ENCODE measurements around the gene CHRM1. TPM values are rescaled to one million over a fixed set of nuclear protein-coding genes. Genes with fewer than 3 reads are reported as not detected.

CHRM1 gene
- polyA plus RNA-seq, 3 donors = not detected

DNA sequence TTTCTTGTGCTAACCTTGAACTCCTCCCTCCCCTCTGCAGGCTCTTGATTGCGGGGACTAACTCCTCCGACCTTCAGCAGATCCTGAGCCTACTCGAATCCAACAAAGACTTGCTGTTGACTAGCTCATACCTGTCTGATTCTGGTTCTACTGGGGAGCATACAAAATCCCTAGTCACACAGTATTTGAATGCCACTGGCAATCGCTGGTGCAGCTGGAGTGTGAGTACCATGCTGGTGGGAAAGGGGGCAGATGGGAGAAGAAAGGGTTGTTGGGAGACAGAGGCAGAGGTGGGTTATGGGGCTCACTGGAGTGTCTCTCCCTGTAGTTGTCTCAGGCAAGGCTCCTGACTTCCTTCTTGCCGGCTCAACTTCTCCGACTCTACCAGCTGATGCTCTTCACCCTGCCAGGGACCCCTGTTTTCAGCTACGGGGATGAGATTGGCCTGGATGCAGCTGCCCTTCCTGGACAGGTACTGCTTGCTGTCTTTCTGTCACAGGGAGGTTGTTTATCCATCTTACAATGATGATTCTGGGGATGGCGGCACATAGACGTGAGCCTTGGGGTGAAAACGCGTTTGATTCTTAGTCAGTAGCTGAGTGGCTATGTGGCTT, 35.9 kb downstream of the CHRM1 start:
- peaks cover 30% of the 10 kb centered on the region for H3K4me1 Mint-ChIP-seq
- TF ChIP-seq, protein P1, sequence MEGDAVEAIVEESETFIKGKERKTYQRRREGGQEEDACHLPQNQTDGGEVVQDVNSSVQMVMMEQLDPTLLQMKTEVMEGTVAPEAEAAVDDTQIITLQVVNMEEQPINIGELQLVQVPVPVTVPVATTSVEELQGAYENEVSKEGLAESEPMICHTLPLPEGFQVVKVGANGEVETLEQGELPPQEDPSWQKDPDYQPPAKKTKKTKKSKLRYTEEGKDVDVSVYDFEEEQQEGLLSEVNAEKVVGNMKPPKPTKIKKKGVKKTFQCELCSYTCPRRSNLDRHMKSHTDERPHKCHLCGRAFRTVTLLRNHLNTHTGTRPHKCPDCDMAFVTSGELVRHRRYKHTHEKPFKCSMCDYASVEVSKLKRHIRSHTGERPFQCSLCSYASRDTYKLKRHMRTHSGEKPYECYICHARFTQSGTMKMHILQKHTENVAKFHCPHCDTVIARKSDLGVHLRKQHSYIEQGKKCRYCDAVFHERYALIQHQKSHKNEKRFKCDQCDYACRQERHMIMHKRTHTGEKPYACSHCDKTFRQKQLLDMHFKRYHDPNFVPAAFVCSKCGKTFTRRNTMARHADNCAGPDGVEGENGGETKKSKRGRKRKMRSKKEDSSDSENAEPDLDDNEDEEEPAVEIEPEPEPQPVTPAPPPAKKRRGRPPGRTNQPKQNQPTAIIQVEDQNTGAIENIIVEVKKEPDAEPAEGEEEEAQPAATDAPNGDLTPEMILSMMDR (IDR thresholded peaks at IDR 0.05) = no peak
- H3K9me3 Mint-ChIP-seq = peaks cover 0 to 3% (median 0%) of the 10 kb centered on the region in 7 donors
- Histone ChIP-seq H2AFZ (ENCODE audit: insufficient read depth, low read depth, low read length, poor library complexity, severe bottlenecking) (no peak overlapping the region), H3K4me2 (replicated peaks; ENCODE audit: extremely low read depth, low read length, poor library complexity, severe bottlenecking) (no peak overlapping the region), H3K9me3 (replicated peaks in 1 of 2; ENCODE audit: control insufficient read depth in 1 of 2, insufficient read depth in 1 of 2, low read length in 2 of 2) (no peaks in the 10 kb centered on the region), H3K9ac (ENCODE audit: insufficient read depth, low read length, poor library complexity, severe bottlenecking) (no peak overlapping the region), H3K27ac (ENCODE audit: low read depth in 1 of 2, low read length in 2 of 2) (peak overlapping the region in 1 of 2 donors; percentile 48), H3K4me1 (ENCODE audit: control insufficient read depth in 1 of 2, insufficient read depth in 2 of 2, low read length in 2 of 2) (peaks cover 23 to 31% of the 10 kb centered on the region in 2 donors), H4K20me1 (ENCODE audit: insufficient read depth, low read length) (peaks cover 75% of the 10 kb centered on the region), H3K36me3 (replicated peaks in 1 of 2; ENCODE audit: control insufficient read depth in 1 of 2, insufficient read depth in 2 of 2, low read length in 2 of 2) (peaks cover 68 to 74% of the 10 kb centered on the region in 2 donors), H3K4me3 (replicated peaks in 1 of 3; ENCODE audit: low read depth in 2 of 3, low read length in 3 of 3) (no peak overlapping the region), H3K27me3 (ENCODE audit: control insufficient read depth in 2 of 2, insufficient read depth in 2 of 2, low read length in 2 of 2) (no peaks in the 10 kb centered on the region), H3K79me2 (ENCODE audit: insufficient read depth, low read length) (peaks cover 55% of the 10 kb centered on the region)
- peaks cover 74 to 76% of the 10 kb centered on the region in 2 donors for H3K36me3 Mint-ChIP-seq
- peak overlapping the region in 4 of 7 donors; percentile 5 to 67 (median 26) for H3K27ac Mint-ChIP-seq
- H3K27me3 Mint-ChIP-seq (ENCODE audit: low read depth in 3 of 3) = peaks cover 0 to 4% (median 1%) of the 10 kb centered on the region in 3 donors
- DNase-seq = no peak
- no peak overlapping the region for H3K4me3 Mint-ChIP-seq
- intact Hi-C loops (cut with micrococcal nuclease) = no loop called here
- WGBS (ENCODE audit: insufficient coverage) = 97% methylated on average over 9 of the region's 11 CpGs

DNA sequence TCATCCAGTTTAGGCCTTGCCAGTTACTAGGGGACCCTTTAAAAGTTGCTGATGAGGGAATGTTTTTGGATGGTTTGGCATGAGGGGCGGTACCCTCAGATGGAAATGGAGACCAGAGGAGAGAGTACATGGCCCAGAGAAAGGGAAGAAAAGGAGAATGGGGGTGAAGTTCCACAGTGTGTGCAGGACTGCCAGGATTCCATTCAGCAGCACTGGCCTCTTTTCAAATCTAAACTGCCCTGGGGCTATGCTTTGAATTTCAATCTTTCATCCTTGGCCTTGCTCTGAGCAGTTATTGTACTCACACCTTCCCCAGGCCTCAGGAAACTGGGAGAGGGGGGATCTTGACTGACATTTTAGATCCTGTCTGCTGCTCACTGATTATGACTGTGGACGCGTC, 37.5 kb downstream of the CHRM1 start:
- peak overlapping the region in 1 of 3 experiments; percentile 97 for H3K4me3 ChIP-seq (replicated peaks in 1 of 3; ENCODE audit: low read depth in 2 of 3, low read length in 3 of 3)
- intact Hi-C loops (cut with micrococcal nuclease) = no loop called here
- H3K36me3 Mint-ChIP-seq = peaks cover 63 to 66% of the 10 kb centered on the region in 2 donors
- TF ChIP-seq, protein P1 (IDR thresholded peaks at IDR 0.05) = no peak
- peaks cover 0 to 3% (median 0%) of the 10 kb centered on the region in 7 donors for H3K9me3 Mint-ChIP-seq
- no peak for DNase-seq
- H3K27me3 Mint-ChIP-seq (ENCODE audit: low read depth in 3 of 3) = peaks cover 0 to 4% (median 1%) of the 10 kb centered on the region in 3 donors
- peaks cover 65% of the 10 kb centered on the region for H3K79me2 ChIP-seq (ENCODE audit: insufficient read depth, low read length)
- no peak overlapping the region for H3K4me3 Mint-ChIP-seq
- no peaks in the 10 kb centered on the region for H3K27me3 ChIP-seq (ENCODE audit: control insufficient read depth in 2 of 2, insufficient read depth in 2 of 2, low read length in 2 of 2)
- peaks cover 64% of the 10 kb centered on the region for H4K20me1 ChIP-seq (ENCODE audit: insufficient read depth, low read length)
- peak overlapping the region in 1 of 2 donors; percentile 100 for H3K27ac ChIP-seq (ENCODE audit: low read depth in 1 of 2, low read length in 2 of 2)
- H3K4me1 Mint-ChIP-seq = peaks cover 37% of the 10 kb centered on the region
- H2AFZ ChIP-seq (ENCODE audit: insufficient read depth, low read depth, low read length, poor library complexity, severe bottlenecking) = no peak overlapping the region
- no peaks in the 10 kb centered on the region for H3K9me3 ChIP-seq (replicated peaks in 1 of 2; ENCODE audit: control insufficient read depth in 1 of 2, insufficient read depth in 1 of 2, low read length in 2 of 2)
- H3K4me1 ChIP-seq (ENCODE audit: control insufficient read depth in 1 of 2, insufficient read depth in 2 of 2, low read length in 2 of 2) = peaks cover 31 to 41% of the 10 kb centered on the region in 2 donors
- peaks cover 60 to 62% of the 10 kb centered on the region in 2 donors for H3K36me3 ChIP-seq (replicated peaks in 1 of 2; ENCODE audit: control insufficient read depth in 1 of 2, insufficient read depth in 2 of 2, low read length in 2 of 2)
- H3K4me2 ChIP-seq (replicated peaks; ENCODE audit: extremely low read depth, low read length, poor library complexity, severe bottlenecking) = peak overlapping the region; percentile 92
- no CpG with 5 or more reads among the region's 3 CpGs for WGBS (ENCODE audit: insufficient coverage)
- H3K27ac Mint-ChIP-seq = peak overlapping the region; percentile 23 to 100 (median 99)
- no peak overlapping the region for H3K9ac ChIP-seq (ENCODE audit: insufficient read depth, low read length, poor library complexity, severe bottlenecking)

Data from CD14-positive monocyte (primary cell).